ENCODE results near the gene SORCS2. TPM values are rescaled to one million over a fixed set of nuclear protein-coding genes. Genes with fewer than 3 reads are reported as not detected.

Gene SORCS2
- total and polyA plus RNA-seq, 2 of the 8 experiments (the other 6 are each of a cell fraction or from before 2014, with no cell fraction given): 0.36 to 1.8 TPM

- Histone ChIP-seq H3K36me3 (ENCODE audit: control insufficient read depth in 2 of 4, insufficient read depth in 4 of 4, low read length in 3 of 4) (no peaks in the 10 kb centered on the region), H4K91ac (replicated peaks; ENCODE audit: insufficient read length, low read length) (no peak overlapping the region), H3K4me1 (replicated peaks in 1 of 4; ENCODE audit: control insufficient read depth in 3 of 4, insufficient read depth in 4 of 4, low read length in 3 of 4) (no peaks in the 10 kb centered on the region; a peak in 2 of 7 replicates), H2BK12ac (ENCODE audit: low read depth, low read length) (no peak overlapping the region), H3K4ac (replicated peaks; ENCODE audit: insufficient read length, low read depth, low read length) (no peak overlapping the region), H2BK20ac (ENCODE audit: low read length) (no peak overlapping the region), H2AK5ac (ENCODE audit: low read depth, low read length) (no peak overlapping the region), H3K27me3 (replicated peaks in 1 of 4; ENCODE audit: control insufficient read depth in 3 of 4, extremely low read depth in 1 of 4, insufficient read depth in 3 of 4, low read length in 3 of 4) (no peaks in the 10 kb centered on the region; a peak in 1 of 7 replicates), H3K23me2 (ENCODE audit: low read depth, low read length) (no peaks in the 10 kb centered on the region), H2BK5ac (ENCODE audit: low read depth, low read length) (no peak overlapping the region), H2BK15ac (ENCODE audit: low read length) (no peak overlapping the region), H2AFZ (ENCODE audit: low read length) (no peak overlapping the region), H3K56ac (replicated peaks; ENCODE audit: insufficient read length, low read depth, low read length) (no peak overlapping the region), H4K5ac (ENCODE audit: insufficient read length, low read depth, low read length) (no peak overlapping the region), H4K8ac (ENCODE audit: extremely low read depth, insufficient read depth, low read length) (no peak overlapping the region), H3K4me2 (ENCODE audit: insufficient read depth in 1 of 2, low read depth in 2 of 2, low read length in 2 of 2) (no peak overlapping the region), H3K27ac (ENCODE audit: low read depth, low read length) (no peak overlapping the region), H3K23ac (ENCODE audit: insufficient read length) (no peak overlapping the region), H3K79me2 (ENCODE audit: control insufficient read depth in 1 of 2, insufficient read depth in 2 of 2, low read length in 2 of 2) (no peaks in the 10 kb centered on the region), H3K18ac (ENCODE audit: extremely low read depth, low read length) (no peak overlapping the region), H3K9me3 (ENCODE audit: insufficient read depth in 2 of 2, low read depth in 1 of 2, low read length in 1 of 2) (no peaks in the 10 kb centered on the region), H2BK120ac (replicated peaks; ENCODE audit: low read depth, low read length) (no peak overlapping the region), H3K4me3 (ENCODE audit: extremely low read depth in 1 of 4, insufficient read depth in 2 of 4, low read depth in 3 of 4, low read length in 4 of 4) (no peak overlapping the region), H3K9ac (replicated peaks in 1 of 4; ENCODE audit: extremely low read depth in 1 of 4, low read depth in 3 of 4, low read length in 3 of 4) (no peak overlapping the region), H4K20me1 (replicated peaks in 1 of 2; ENCODE audit: control insufficient read depth in 1 of 2, insufficient read depth in 2 of 2, low read length in 2 of 2) (no peaks in the 10 kb centered on the region), H3K79me1 (ENCODE audit: low read depth, low read length) (no peaks in the 10 kb centered on the region), H3K14ac (ENCODE audit: insufficient read length) (no peak overlapping the region)
- DNase-seq (ENCODE audit: low read depth in 1 of 2, low spot score in 2 of 2) (no peak), FAIRE-seq (no peak)
- CTCF ChIA-PET (ENCODE audit: partially characterized antibody): interaction anchor here (0.9 kb wide), 1 partner anchor 56 kb away, joined by 3 read pairs; no protein-coding TSS in a partner anchor
- WGBS, 2 experiments (ENCODE audit: extremely low coverage in 1 of 2, insufficient coverage in 1 of 2, insufficient read length in 1 of 2, insufficient replicate concordance in 2 of 2, low coverage in 1 of 2, low lambda C conversion rate in 2 of 2, missing lambda C conversion rate in 1 of 2): 90% methylated on average over 13 of the region's 16 CpGs; no CpG with 5 or more reads in 1 of the 2 experiments
- POLR2A ChIA-PET (ENCODE audit: partially characterized antibody): no interaction called here
- no peak for TF ChIP-seq KDM5A (IDR thresholded peaks at IDR 0.05; ENCODE audit: low read length)
- no peak for TF ChIP-seq ATF2 (IDR thresholded peaks at IDR 0.05; ENCODE audit: low read length)
- no peak for TF ChIP-seq KDM4A (IDR thresholded peaks at IDR 0.05; ENCODE audit: low read depth, low read length, severe bottlenecking)
- no peak for TF ChIP-seq ASH2L (IDR thresholded peaks at IDR 0.05; ENCODE audit: low read length)
- TF ChIP-seq, protein P1, sequence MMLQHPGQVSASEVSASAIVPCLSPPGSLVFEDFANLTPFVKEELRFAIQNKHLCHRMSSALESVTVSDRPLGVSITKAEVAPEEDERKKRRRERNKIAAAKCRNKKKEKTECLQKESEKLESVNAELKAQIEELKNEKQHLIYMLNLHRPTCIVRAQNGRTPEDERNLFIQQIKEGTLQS (IDR thresholded peaks at IDR 0.05; ENCODE audit: insufficient read depth, low read depth, low read length): no peak
- TF ChIP-seq HDAC2 (IDR thresholded peaks at IDR 0.05; ENCODE audit: borderline replicate concordance in 1 of 2, low read depth in 2 of 2, low read length in 2 of 2): no peak
- TF ChIP-seq NRF1 (IDR thresholded peaks at IDR 0.05; ENCODE audit: low read depth, low read length): no peak
- no peak for TF ChIP-seq RXRA (IDR thresholded peaks at IDR 0.05; ENCODE audit: insufficient read depth, low read depth, low read length)
- TF ChIP-seq RBBP5 (IDR thresholded peaks at IDR 0.05; ENCODE audit: borderline replicate concordance, low read depth, low read length): no peak
- TF ChIP-seq SIRT6 (IDR thresholded peaks at IDR 0.05; ENCODE audit: low read length): no peak
- TF ChIP-seq NANOG (IDR thresholded peaks at IDR 0.05; ENCODE audit: insufficient read depth, low read depth, low read length, poor library complexity, severe bottlenecking): no peak
Observed at GRCh38 chr4:7480423-7480822, 288.1 kb downstream of the SORCS2 start.
